HL-60 (cell line): ENCODE measurements around the gene UTS2B.

Source experiments
- DNase-seq, 2 experiments: peaks; one replicate each; pipeline ENCODE4 v3.0.0-alpha.2; 2010 to 2020; ENCODE audit warnings: low read depth in 1 of 2, low spot score in 1 of 2
- H3K27ac ChIP-seq: fragments of 250-450 bp; sonication (Bioruptor Pico); replicated peaks from 2 replicates; pipeline ENCODE4 v1.5.1; 2020; ENCODE audit warnings: mild to moderate bottlenecking, moderate library complexity
- H3K27me3 ChIP-seq: fragments of 250-450 bp; sonication (Bioruptor Pico); 2 replicates; pipeline ENCODE4 v1.5.1; 2021; ENCODE audit warnings: mild to moderate bottlenecking, moderate library complexity; ENCODE audit not compliant: insufficient read depth, poor library complexity, severe bottlenecking
- H3K4me3 ChIP-seq: replicated peaks from 2 replicates; pipeline ENCODE4 v1.5.1; 2011; ENCODE audit warnings: mild to moderate bottlenecking, control low read depth, low read length; ENCODE audit not compliant: insufficient read depth
- CTCF ChIP-seq: IDR thresholded peaks from one replicate; pipeline ENCODE4 v1.5.1; 2011; ENCODE audit warnings: low read length, control low read depth, inconsistent platforms; ENCODE audit not compliant: insufficient read depth
- GABPA ChIP-seq: IDR thresholded peaks from 2 replicates; pipeline ENCODE4 v1.6.1; 2012; ENCODE audit warnings: low read depth
- POLR2AphosphoS5 ChIP-seq: IDR thresholded peaks from 2 replicates; pipeline ENCODE4 v1.6.1; 2012; ENCODE audit warnings: low read depth
- SPI1 ChIP-seq: IDR thresholded peaks from 2 replicates; pipeline ENCODE4 v1.6.1; 2012; ENCODE audit warnings: low read depth, mild to moderate bottlenecking, borderline replicate concordance
- TF ChIP-seq, protein P1 (sequence below): IDR thresholded peaks from 2 replicates; pipeline ENCODE4 v1.6.1; 2012; ENCODE audit warnings: low read depth; ENCODE audit not compliant: insufficient replicate concordance

The UTS2B gene

GRCh38 chr3:191292243-191293015, 37.9 kb downstream of the UTS2B start:
- Histone ChIP-seq H3K4me3 (no peak overlapping the region), H3K27ac (no peak overlapping the region), H3K27me3 (no peaks in the 10 kb centered on the region)
- TF ChIP-seq, protein P1, sequence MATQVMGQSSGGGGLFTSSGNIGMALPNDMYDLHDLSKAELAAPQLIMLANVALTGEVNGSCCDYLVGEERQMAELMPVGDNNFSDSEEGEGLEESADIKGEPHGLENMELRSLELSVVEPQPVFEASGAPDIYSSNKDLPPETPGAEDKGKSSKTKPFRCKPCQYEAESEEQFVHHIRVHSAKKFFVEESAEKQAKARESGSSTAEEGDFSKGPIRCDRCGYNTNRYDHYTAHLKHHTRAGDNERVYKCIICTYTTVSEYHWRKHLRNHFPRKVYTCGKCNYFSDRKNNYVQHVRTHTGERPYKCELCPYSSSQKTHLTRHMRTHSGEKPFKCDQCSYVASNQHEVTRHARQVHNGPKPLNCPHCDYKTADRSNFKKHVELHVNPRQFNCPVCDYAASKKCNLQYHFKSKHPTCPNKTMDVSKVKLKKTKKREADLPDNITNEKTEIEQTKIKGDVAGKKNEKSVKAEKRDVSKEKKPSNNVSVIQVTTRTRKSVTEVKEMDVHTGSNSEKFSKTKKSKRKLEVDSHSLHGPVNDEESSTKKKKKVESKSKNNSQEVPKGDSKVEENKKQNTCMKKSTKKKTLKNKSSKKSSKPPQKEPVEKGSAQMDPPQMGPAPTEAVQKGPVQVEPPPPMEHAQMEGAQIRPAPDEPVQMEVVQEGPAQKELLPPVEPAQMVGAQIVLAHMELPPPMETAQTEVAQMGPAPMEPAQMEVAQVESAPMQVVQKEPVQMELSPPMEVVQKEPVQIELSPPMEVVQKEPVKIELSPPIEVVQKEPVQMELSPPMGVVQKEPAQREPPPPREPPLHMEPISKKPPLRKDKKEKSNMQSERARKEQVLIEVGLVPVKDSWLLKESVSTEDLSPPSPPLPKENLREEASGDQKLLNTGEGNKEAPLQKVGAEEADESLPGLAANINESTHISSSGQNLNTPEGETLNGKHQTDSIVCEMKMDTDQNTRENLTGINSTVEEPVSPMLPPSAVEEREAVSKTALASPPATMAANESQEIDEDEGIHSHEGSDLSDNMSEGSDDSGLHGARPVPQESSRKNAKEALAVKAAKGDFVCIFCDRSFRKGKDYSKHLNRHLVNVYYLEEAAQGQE: no peak
- TF ChIP-seq POLR2AphosphoS5 (no peak), SPI1 (no peak), CTCF (no peak), GABPA (no peak)
- no peak for DNase-seq

- Histone ChIP-seq H3K4me3 (no peak overlapping the region), H3K27me3 (no peaks in the 10 kb centered on the region), H3K27ac (no peak overlapping the region)
- TF ChIP-seq CTCF (no peak), GABPA (no peak), POLR2AphosphoS5 (no peak), SPI1 (no peak)
- TF ChIP-seq, protein P1: no peak
- no peak for DNase-seq
Observed at GRCh38 chr3:191290311-191291025, 39.9 kb downstream of the UTS2B start.

GRCh38 chr3:191283400-191283799, 46.9 kb downstream of the UTS2B start:
- DNase-seq: no peak
- Histone ChIP-seq H3K4me3 (no peak overlapping the region), H3K27ac (no peak overlapping the region), H3K27me3 (no peaks in the 10 kb centered on the region)
- no peak for TF ChIP-seq POLR2AphosphoS5
- no peak for TF ChIP-seq SPI1
- TF ChIP-seq, protein P1: no peak
- TF ChIP-seq GABPA: no peak
- no peak for TF ChIP-seq CTCF
